ENCODE results near the gene THSD7A.

THSD7A gene

DNA sequence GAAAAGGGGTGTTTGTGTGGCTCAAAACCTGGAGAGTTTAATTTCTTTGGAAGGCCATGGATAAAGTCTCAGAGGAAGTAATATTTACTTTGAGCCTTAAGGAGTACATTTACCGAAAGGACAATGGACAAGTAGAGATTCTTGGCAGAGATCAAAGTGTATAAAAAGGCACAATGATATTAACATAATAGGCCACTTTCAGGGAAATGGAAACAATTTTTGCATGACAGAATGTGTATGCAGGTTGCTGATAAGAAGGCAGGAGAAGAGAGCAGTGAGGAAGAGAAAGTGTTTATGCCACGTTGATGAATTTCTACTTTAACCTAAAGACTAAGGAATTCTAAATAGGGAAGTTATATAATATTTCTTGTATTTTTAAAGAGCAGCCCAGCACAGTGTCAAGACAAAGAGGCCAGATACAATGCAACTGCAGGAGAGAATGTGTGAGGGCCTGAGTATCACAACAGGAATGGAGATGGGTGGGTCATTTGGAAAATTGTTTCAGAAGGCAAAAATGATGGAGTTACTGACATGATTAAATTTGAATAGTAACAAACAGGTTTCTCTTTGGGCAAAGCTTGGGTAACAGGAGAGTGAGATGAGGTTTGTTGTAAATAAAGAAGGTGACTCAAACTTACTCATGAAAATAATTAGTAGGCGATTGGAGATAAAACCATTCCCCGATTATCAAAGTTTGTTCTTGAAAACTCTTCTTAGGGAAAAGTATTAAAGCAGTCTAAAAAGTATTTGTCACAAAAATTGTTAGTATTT is 84.1 kb downstream of the THSD7A start:
- peaks cover 3% of the 10 kb centered on the region for H3K4me1 Mint-ChIP-seq
- TF ChIP-seq CTCF (IDR thresholded peaks at IDR 0.05; ENCODE audit: unreplicated experiment in 3 of 3), result no peak
- no peaks in the 10 kb centered on the region for H3K27me3 Mint-ChIP-seq (ENCODE audit: low read depth)
- no peak overlapping the region for H3K4me3 Mint-ChIP-seq
- no peak overlapping the region for H3K27ac Mint-ChIP-seq
- peaks cover 3% of the 10 kb centered on the region for H3K9me3 Mint-ChIP-seq
- peaks cover 17% of the 10 kb centered on the region for H3K36me3 Mint-ChIP-seq (ENCODE audit: low read depth)

DNA sequence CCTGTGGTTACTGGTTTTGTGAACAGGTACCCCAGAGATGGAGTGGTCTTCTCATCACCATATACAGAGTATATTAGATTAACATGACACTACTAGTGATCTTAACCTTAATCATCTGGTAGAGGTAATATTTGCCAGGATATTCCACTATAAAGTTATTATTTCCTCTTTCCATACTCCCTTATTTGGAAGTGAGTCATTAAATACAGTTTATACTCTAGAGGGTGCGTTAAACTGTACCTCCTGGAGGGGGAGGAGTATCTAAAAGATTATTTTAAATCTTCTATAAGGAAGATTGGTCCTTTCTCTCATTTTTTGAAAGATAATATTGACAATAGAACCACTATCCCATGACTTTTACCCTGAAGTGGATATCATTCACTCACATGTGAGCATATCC is 85.4 kb downstream of the THSD7A start:
- H3K36me3 Mint-ChIP-seq (ENCODE audit: low read depth), result peaks cover 17% of the 10 kb centered on the region
- TF ChIP-seq CTCF (IDR thresholded peaks at IDR 0.05; ENCODE audit: unreplicated experiment in 3 of 3), result no peak
- H3K4me1 Mint-ChIP-seq, result peaks cover 15% of the 10 kb centered on the region
- no peak overlapping the region for H3K27ac Mint-ChIP-seq
- H3K9me3 Mint-ChIP-seq, result peaks cover under 1% of the 10 kb centered on the region
- no peak overlapping the region for H3K4me3 Mint-ChIP-seq
- H3K27me3 Mint-ChIP-seq (ENCODE audit: low read depth), result no peaks in the 10 kb centered on the region

DNA sequence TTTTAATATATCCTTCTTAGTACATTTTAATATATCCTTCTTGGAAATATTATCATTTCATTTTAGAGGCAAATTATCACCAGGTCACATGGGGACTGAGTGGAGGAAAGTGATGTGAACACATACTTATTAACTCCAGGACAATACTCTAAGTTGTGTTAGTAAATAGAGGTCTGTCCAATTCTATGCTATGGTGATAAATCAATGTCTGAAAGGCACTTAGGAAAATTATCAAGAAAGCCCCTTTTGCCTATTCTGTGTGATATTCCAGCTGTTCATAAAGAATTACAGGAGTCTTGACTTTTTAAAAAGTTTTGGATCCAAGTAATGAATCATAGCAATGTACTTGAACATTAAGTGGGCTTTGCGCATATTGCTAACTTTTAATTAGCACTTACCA is 88.5 kb downstream of the THSD7A start:
- no peak overlapping the region for H3K4me3 Mint-ChIP-seq
- no peaks in the 10 kb centered on the region for H3K27me3 Mint-ChIP-seq (ENCODE audit: low read depth)
- H3K27ac Mint-ChIP-seq, result no peak overlapping the region
- peaks cover 20% of the 10 kb centered on the region for H3K4me1 Mint-ChIP-seq
- peaks cover 12% of the 10 kb centered on the region for H3K36me3 Mint-ChIP-seq (ENCODE audit: low read depth)
- TF ChIP-seq CTCF (IDR thresholded peaks at IDR 0.05; ENCODE audit: unreplicated experiment in 3 of 3), result no peak
- H3K9me3 Mint-ChIP-seq, result no peaks in the 10 kb centered on the region

DNA sequence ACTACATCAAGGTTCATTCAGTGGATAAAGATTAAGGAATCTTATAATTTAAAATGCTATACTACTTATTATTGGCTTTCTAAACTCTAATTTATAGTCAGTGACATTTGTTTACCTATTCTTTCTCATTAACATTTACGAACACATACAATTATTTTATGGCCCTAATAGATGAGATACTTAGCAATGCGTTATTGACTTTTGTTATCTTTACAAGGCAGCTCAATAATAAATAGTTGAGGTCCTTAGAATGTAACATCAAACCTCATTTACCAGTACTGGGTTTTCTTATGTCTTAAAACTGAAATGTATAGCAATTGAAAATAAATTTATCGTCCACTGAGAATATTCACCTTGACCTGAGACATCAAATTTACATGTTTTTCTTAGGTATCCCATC is 89.0 kb downstream of the THSD7A start:
- H3K27ac Mint-ChIP-seq, result no peak overlapping the region
- peaks cover 20% of the 10 kb centered on the region for H3K4me1 Mint-ChIP-seq
- H3K4me3 Mint-ChIP-seq, result no peak overlapping the region
- no peaks in the 10 kb centered on the region for H3K27me3 Mint-ChIP-seq (ENCODE audit: low read depth)
- no peaks in the 10 kb centered on the region for H3K9me3 Mint-ChIP-seq
- no peak for TF ChIP-seq CTCF (IDR thresholded peaks at IDR 0.05; ENCODE audit: unreplicated experiment in 3 of 3)
- peaks cover 11% of the 10 kb centered on the region for H3K36me3 Mint-ChIP-seq (ENCODE audit: low read depth)

DNA sequence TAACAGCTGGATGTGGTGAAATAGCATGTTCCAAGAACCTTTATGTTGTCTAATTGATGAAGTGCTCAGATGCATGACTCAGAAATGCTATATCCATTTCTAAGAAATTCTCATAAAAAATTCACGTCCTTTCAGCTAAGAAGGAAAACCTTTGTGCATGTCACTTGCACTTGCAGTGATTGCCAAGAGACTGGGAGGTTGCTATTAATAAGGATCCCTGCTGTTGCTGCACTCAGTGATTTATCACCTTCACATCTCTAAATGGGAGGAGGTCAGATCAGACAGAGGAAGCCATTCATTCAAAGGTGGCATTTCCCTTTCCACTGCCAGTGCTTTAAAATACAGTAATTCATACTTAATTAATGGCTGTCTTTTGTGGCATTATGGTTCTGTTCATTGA is 89.5 kb downstream of the THSD7A start:
- Mint-ChIP-seq H3K27me3 (ENCODE audit: low read depth) (no peaks in the 10 kb centered on the region), H3K4me1 (peaks cover 20% of the 10 kb centered on the region), H3K27ac (no peak overlapping the region), H3K9me3 (no peaks in the 10 kb centered on the region), H3K4me3 (no peak overlapping the region), H3K36me3 (ENCODE audit: low read depth) (peaks cover 5% of the 10 kb centered on the region)
- TF ChIP-seq CTCF (IDR thresholded peaks at IDR 0.05; ENCODE audit: unreplicated experiment in 3 of 3), result no peak

- H3K4me3 Mint-ChIP-seq, result no peak overlapping the region
- no peaks in the 10 kb centered on the region for H3K36me3 Mint-ChIP-seq (ENCODE audit: low read depth)
- no peaks in the 10 kb centered on the region for H3K9me3 Mint-ChIP-seq
- H3K4me1 Mint-ChIP-seq, result peaks cover 15% of the 10 kb centered on the region
- TF ChIP-seq CTCF (IDR thresholded peaks at IDR 0.05; ENCODE audit: unreplicated experiment in 3 of 3), result no peak
- H3K27ac Mint-ChIP-seq, result no peak overlapping the region
- H3K27me3 Mint-ChIP-seq (ENCODE audit: low read depth), result no peaks in the 10 kb centered on the region
Measured at GRCh38 chr7:11737723-11738122, 94.3 kb downstream of the THSD7A start.
